Liver (tissue), 9 donors: Measurements from ENCODE around the gene ACOT7. TPM values are rescaled to one million over a fixed set of nuclear protein-coding genes. Genes with fewer than 3 reads are reported as not detected.

Experiments
- DNase-seq: peaks from one replicate; pipeline ENCODE4 v3.0.0-alpha.2; 2017; ENCODE audit warnings: low spot score
- H3K27ac ChIP-seq, 2 donors: one replicate each; pipeline ENCODE4 v1.7.0; 2013; ENCODE audit warnings: inconsistent platforms in 2 of 2, low read length in 2 of 2, control low read depth in 1 of 2, low read depth in 1 of 2, mild to moderate bottlenecking in 1 of 2
- H3K27me3 ChIP-seq, 4 donors: one replicate each; pipeline versions ENCODE4 v1.6.1 to v1.7.0; 2013; ENCODE audit warnings: low read length in 3 of 4, inconsistent platforms in 1 of 4, mild to moderate bottlenecking in 1 of 4, moderate library complexity in 1 of 4; ENCODE audit not compliant: control insufficient read depth in 4 of 4, insufficient read depth in 4 of 4
- H3K36me3 ChIP-seq, 4 donors: one replicate each; pipeline versions ENCODE4 v1.6.1 to v1.7.0; 2013; ENCODE audit warnings: low read length in 3 of 4, mild to moderate bottlenecking in 3 of 4, low read depth in 1 of 4, moderate library complexity in 1 of 4; ENCODE audit not compliant: control insufficient read depth in 4 of 4, insufficient read depth in 3 of 4
- H3K4me1 ChIP-seq, 4 donors: one replicate each; pipeline versions ENCODE4 v1.6.1 to v1.7.0; 2013; ENCODE audit warnings: low read length in 3 of 4, mild to moderate bottlenecking in 3 of 4, moderate library complexity in 1 of 4; ENCODE audit not compliant: control insufficient read depth in 4 of 4, insufficient read depth in 4 of 4
- H3K4me3 ChIP-seq, 3 donors: one replicate each; pipeline versions ENCODE4 v1.6.1 to v1.7.0; 2013; ENCODE audit warnings: low read length in 3 of 3, control low read depth in 1 of 3, low read depth in 1 of 3, mild to moderate bottlenecking in 1 of 3
- H3K9ac ChIP-seq, 2 donors: one replicate each; pipeline ENCODE4 v1.7.0; 2013; ENCODE audit warnings: low read length in 2 of 2, mild to moderate bottlenecking in 2 of 2, moderate library complexity in 2 of 2, control low read depth in 1 of 2, low read depth in 1 of 2
- H3K9me3 ChIP-seq, 4 donors: one replicate each; pipeline versions ENCODE4 v1.6.1 to v1.7.0; 2013; ENCODE audit warnings: low read length in 3 of 4; ENCODE audit not compliant: control insufficient read depth in 4 of 4
- CTCF ChIP-seq: fragments of 150-350 bp; IDR thresholded peaks from 2 replicates; pipeline ENCODE4 v1.5.1; 2017; ENCODE audit warnings: improper control_type of control experiment, low read depth, low read length; ENCODE audit not compliant: missing input control
- EGR1 ChIP-seq, 2 donors: IDR thresholded peaks; 2 replicates each; pipeline ENCODE4 v1.6.1; 2016 to 2018; ENCODE audit warnings: antibody characterized with exemption in 2 of 2, low read depth in 2 of 2
- FOXA1 ChIP-seq: IDR thresholded peaks from 2 replicates; pipeline ENCODE4 v1.6.1; 2016; ENCODE audit warnings: antibody characterized with exemption
- FOXA2 ChIP-seq: IDR thresholded peaks from 2 replicates; pipeline ENCODE4 v1.6.1; 2016; ENCODE audit warnings: antibody characterized with exemption
- GABPA ChIP-seq, 2 donors: IDR thresholded peaks in 1 of 2; conservative IDR thresholded peaks in 1 of 2; 2 replicates each; pipeline ENCODE4 v1.6.1; 2016; ENCODE audit warnings: antibody characterized with exemption in 2 of 2, mild to moderate bottlenecking in 1 of 2, moderate library complexity in 1 of 2
- HNF4A ChIP-seq, 2 donors: conservative IDR thresholded peaks; 2 replicates each; pipeline ENCODE4 v1.6.1; 2016; ENCODE audit warnings: antibody characterized with exemption in 2 of 2, mild to moderate bottlenecking in 2 of 2
- HNF4G ChIP-seq: IDR thresholded peaks from 2 replicates; pipeline ENCODE4 v1.6.1; 2016; ENCODE audit warnings: antibody characterized with exemption
- JUND ChIP-seq, 2 donors: IDR thresholded peaks; 2 replicates each; pipeline ENCODE4 v1.6.1; 2016; ENCODE audit warnings: antibody characterized with exemption in 2 of 2
- NR2F2 ChIP-seq: IDR thresholded peaks from 2 replicates; pipeline ENCODE4 v1.6.1; 2016; ENCODE audit warnings: antibody characterized with exemption
- RAD21 ChIP-seq, 2 donors: IDR thresholded peaks; 2 replicates each; pipeline ENCODE4 v1.6.1; 2016; ENCODE audit warnings: antibody characterized with exemption in 2 of 2, mild to moderate bottlenecking in 2 of 2
- REST ChIP-seq: IDR thresholded peaks from 2 replicates; pipeline ENCODE4 v1.6.1; 2016; ENCODE audit warnings: antibody characterized with exemption, mild to moderate bottlenecking
- RXRA ChIP-seq, 2 donors: IDR thresholded peaks; 2 replicates each; pipeline ENCODE4 v1.6.1; 2017 to 2018; ENCODE audit warnings: antibody characterized with exemption in 2 of 2, mild to moderate bottlenecking in 1 of 2
- SP1 ChIP-seq: IDR thresholded peaks from 2 replicates; pipeline ENCODE4 v1.6.1; 2018; ENCODE audit warnings: antibody characterized with exemption, mild to moderate bottlenecking
- TAF1 ChIP-seq: conservative IDR thresholded peaks from 2 replicates; pipeline ENCODE4 v1.6.1; 2016; ENCODE audit warnings: antibody characterized with exemption, mild to moderate bottlenecking
- YY1 ChIP-seq: IDR thresholded peaks from 2 replicates; pipeline ENCODE4 v1.6.1; 2016; ENCODE audit warnings: antibody characterized with exemption, mild to moderate bottlenecking
- ZBTB33 ChIP-seq: IDR thresholded peaks from 2 replicates; pipeline ENCODE4 v1.6.1; 2016; ENCODE audit warnings: antibody characterized with exemption
- WGBS: extraction: QIAGEN DNeasy Blood & Tissue Kit; methylation state at CpG from one replicate; pipeline ENCODE4 v1.1.7; 2013; 5-methylcytosine and 5-hydroxymethylcytosine counted together
- polyA plus RNA-seq, 2 donors: library from polyadenylated mRNA; stranded (reverse) in 1 of 2; unstranded in 1 of 2; fragments of 200-250 nt in 1 of 2; fragments of >200 nt in 1 of 2; fragmentation: Nextera tagmentation in 1 of 2; extraction: Ambion mirVana in 1 of 2; gene quantifications; one replicate each; pipeline versions ENCODE4 v1.2.1 to v1.2.3, GENCODE V29; 2013 to 2015
- total RNA-seq, 2 donors: library from RNA; depleted of rRNA; stranded (reverse); fragments of >200 nt; gene quantifications; one replicate each; pipeline ENCODE4 v1.2.3, GENCODE V29; 2014
- TF ChIP-seq, protein P1 (sequence below): IDR thresholded peaks from 2 replicates; pipeline ENCODE4 v1.6.1; 2016; ENCODE audit warnings: antibody characterized with exemption
- TF ChIP-seq, protein P2 (sequence below): IDR thresholded peaks from 2 replicates; pipeline ENCODE4 v1.6.1; 2016; ENCODE audit warnings: antibody characterized with exemption
- donor health status: healthy.
- donor health status: healthy.
- donor health status: healthy.
- donor health status: healthy.
- donor health status: healthy.

The ACOT7 gene
- total and polyA plus RNA-seq, 4 donors: 8.7 to 14.4 (median 10.4) TPM

DNA sequence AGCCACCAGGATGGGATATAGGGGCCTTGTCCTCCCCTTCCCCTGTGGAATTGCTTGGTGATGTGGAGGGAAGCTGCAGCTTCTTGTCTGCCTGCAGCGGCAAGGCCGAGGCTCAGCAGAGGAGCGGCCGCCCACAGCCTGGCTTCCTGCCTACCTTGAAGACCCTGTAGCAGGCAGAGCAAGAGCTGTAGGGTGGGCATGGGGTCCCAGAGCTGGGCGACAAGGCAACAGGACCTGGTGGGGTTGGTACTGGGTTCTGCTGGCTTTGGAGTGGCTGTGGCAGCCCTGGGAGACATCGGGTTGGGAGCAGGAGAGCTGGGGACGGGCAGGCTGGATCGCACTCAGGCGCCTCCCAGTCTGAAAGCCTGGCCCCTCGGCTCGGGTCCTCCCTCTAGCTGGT lies 126.9 kb downstream of the ACOT7 start:
- H3K27ac ChIP-seq: no peak overlapping the region
- peaks cover 0 to 3% (median 0%) of the 10 kb centered on the region in 4 donors for H3K4me1 ChIP-seq
- no peak overlapping the region for H3K4me3 ChIP-seq
- DNase-seq: no peak
- no peaks in the 10 kb centered on the region for H3K9me3 ChIP-seq
- WGBS: 95% methylated on average over 11 of the region's 11 CpGs
- no peak overlapping the region for H3K9ac ChIP-seq
- no peaks in the 10 kb centered on the region for H3K36me3 ChIP-seq
- TF ChIP-seq ZBTB33 (no peak), RAD21 (IDR thresholded peaks at IDR 0.05) (no peak), REST (no peak), FOXA2 (no peak), EGR1 (IDR thresholded peaks at IDR 0.05; ENCODE audit: low read depth in 2 of 2) (no peak), JUND (IDR thresholded peaks at IDR 0.05) (no peak), SP1 (no peak), YY1 (no peak)
- TF ChIP-seq, protein P1, sequence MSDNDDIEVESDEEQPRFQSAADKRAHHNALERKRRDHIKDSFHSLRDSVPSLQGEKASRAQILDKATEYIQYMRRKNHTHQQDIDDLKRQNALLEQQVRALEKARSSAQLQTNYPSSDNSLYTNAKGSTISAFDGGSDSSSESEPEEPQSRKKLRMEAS: no peak
- no peaks in the 10 kb centered on the region for H3K27me3 ChIP-seq

- no peaks in the 10 kb centered on the region for H3K9me3 ChIP-seq
- no peak overlapping the region for H3K27ac ChIP-seq
- no peak for DNase-seq
- H3K4me1 ChIP-seq: peaks cover 4 to 10% (median 8%) of the 10 kb centered on the region in 4 donors
- H3K9ac ChIP-seq: no peak overlapping the region
- 91% methylated on average over 15 of the region's 15 CpGs for WGBS
- no peaks in the 10 kb centered on the region for H3K27me3 ChIP-seq
- H3K4me3 ChIP-seq: no peak overlapping the region
- TF ChIP-seq, protein P2, sequence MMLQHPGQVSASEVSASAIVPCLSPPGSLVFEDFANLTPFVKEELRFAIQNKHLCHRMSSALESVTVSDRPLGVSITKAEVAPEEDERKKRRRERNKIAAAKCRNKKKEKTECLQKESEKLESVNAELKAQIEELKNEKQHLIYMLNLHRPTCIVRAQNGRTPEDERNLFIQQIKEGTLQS: no peak
- TF ChIP-seq FOXA2 (no peak), RXRA (IDR thresholded peaks at IDR 0.05) (no peak), RAD21 (IDR thresholded peaks at IDR 0.05) (no peak), REST (no peak), GABPA (IDR thresholded peaks at IDR 0.05 in 1 of 2, conservative IDR thresholded peaks at IDR 0.05 in 1 of 2) (no peak), JUND (IDR thresholded peaks at IDR 0.05) (no peak), ZBTB33 (no peak), TAF1 (no peak), EGR1 (IDR thresholded peaks at IDR 0.05; ENCODE audit: low read depth in 2 of 2) (no peak), SP1 (no peak), CTCF (no peak), YY1 (no peak), NR2F2 (no peak), HNF4A (conservative IDR thresholded peaks at IDR 0.05) (no peak), HNF4G (no peak), FOXA1 (no peak)
- TF ChIP-seq, protein P1: no peak
- no peaks in the 10 kb centered on the region for H3K36me3 ChIP-seq
Observed at GRCh38 chr1:6265151-6265550, 128.4 kb downstream of the ACOT7 start.
